ENCODE results near the gene GPRC5B.

Gene GPRC5B

GRCh38 chr16:19809121-19809635, 75.5 kb downstream of the GPRC5B start:
- FAIRE-seq, result no peak

GRCh38 chr16:19808061-19808641, 76.5 kb downstream of the GPRC5B start:
- no peak for FAIRE-seq

All from G401.6 (cell line).